Measurements from ENCODE around the gene EFCC1.

The EFCC1 gene

DNA sequence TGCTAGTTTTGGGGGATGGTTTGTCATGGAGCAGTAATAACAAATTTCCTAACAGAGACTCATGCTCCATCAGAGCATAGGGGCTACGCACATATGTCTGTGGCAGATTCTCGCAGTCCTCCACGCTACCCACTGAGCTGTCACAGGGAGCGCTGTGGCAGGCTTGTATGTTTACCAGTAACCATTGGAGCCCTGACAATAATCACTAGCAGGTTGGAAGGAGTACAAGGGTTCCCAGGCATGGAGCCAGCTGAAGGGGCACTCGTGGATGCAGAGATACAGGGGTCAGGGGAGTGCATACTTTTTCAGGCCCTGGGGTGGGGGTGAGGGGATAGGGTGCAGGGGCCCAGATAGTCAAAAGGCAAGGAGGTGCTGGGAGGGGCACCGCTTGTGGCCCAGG, 51.6 kb downstream of the EFCC1 start:
- TF ChIP-seq, protein P1, sequence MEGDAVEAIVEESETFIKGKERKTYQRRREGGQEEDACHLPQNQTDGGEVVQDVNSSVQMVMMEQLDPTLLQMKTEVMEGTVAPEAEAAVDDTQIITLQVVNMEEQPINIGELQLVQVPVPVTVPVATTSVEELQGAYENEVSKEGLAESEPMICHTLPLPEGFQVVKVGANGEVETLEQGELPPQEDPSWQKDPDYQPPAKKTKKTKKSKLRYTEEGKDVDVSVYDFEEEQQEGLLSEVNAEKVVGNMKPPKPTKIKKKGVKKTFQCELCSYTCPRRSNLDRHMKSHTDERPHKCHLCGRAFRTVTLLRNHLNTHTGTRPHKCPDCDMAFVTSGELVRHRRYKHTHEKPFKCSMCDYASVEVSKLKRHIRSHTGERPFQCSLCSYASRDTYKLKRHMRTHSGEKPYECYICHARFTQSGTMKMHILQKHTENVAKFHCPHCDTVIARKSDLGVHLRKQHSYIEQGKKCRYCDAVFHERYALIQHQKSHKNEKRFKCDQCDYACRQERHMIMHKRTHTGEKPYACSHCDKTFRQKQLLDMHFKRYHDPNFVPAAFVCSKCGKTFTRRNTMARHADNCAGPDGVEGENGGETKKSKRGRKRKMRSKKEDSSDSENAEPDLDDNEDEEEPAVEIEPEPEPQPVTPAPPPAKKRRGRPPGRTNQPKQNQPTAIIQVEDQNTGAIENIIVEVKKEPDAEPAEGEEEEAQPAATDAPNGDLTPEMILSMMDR (conservative IDR thresholded peaks at IDR 0.05; ENCODE audit: low read length), result no peak
- H3K4me3 ChIP-seq (ENCODE audit: low read length), result no peak overlapping the region
- DNase-seq (ENCODE audit: low read depth), result no peak

DNA sequence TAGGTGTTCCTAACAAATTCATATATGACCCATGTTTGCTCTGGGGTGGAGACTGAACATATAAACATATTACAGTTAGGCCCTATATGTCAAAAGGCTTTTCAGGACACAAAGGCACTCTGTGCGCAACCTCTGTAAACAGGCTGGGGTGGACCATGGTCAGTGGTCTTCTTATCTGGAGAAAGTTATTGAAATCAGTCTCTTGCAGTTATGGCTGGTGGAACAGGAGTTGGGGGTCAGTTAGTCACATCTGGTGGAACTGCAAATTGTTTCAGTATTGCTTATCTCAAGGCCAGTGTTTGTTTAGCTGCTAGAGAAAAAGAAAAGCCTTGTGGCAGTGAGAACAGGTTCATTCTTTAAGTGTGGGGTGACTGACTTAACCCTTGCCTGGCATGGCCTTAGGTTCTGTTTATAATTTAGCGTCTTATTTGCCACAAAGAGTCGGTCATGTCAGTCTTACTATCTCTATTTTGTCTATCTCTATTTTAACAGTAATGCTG, 53.6 kb downstream of the EFCC1 start:
- TF ChIP-seq, protein P1 (conservative IDR thresholded peaks at IDR 0.05; ENCODE audit: low read length), result no peak
- no peak for DNase-seq (ENCODE audit: low read depth)
- no peak overlapping the region for H3K4me3 ChIP-seq (ENCODE audit: low read length)

DNA sequence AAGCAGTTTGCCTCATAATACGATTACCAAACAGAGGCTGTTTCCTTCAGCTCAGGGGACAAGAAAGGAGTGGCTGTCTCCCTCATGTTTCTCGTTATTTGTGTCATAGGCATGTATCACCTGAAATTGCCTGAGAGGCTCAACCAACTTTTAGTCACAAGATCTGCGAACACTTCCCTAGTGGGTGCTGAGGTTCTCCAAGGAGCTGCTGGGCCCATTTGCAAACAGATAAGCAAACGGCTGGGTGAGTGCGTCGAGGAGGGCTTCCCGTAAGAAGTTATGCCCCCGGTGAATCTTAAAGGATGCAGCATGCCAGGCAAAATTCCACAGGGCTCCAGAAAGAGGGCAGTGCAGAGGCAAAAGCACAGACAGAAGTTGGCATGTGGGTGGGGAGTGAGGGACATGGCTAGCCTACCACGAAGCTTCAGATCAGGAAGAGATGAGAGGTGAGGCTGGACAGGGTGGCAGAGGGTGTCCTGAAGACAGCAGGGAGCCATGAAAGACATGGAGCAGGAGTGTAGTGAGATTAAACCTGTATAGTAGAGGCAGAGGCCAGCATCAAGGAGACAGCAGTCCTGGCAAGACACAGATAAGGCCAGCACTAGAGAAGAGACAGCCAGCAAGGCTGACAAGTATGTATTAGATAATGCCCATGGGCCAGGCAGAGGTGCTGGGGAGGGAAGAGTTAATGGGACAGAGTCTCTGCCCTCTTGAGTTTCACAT, 55.5 kb downstream of the EFCC1 start:
- no peak for DNase-seq (ENCODE audit: low read depth)
- no peak overlapping the region for H3K4me3 ChIP-seq (ENCODE audit: low read length)
- TF ChIP-seq, protein P1 (conservative IDR thresholded peaks at IDR 0.05; ENCODE audit: low read length), result no peak

DNA sequence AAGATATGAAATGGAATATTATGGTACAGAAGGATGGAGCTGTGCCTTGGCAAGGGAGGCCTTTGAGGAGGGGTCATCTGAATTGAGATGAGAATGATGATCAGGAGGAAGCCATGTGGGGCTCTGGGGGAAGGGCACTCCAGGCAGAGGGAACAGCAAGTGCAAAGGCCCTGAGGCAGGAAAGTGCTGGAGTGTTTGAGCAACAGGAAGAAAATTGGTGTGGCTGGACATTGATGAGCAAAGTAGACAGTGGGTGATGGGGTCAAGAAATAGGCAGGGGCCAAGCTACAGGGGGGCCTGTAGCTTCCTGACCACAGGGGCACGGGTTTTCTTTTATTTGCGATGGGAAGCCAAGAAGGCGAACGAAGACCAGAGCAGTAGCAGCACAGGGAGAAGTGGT, 56.1 kb downstream of the EFCC1 start:
- TF ChIP-seq, protein P1 (conservative IDR thresholded peaks at IDR 0.05; ENCODE audit: low read length), result no peak
- H3K4me3 ChIP-seq (ENCODE audit: low read length), result no peak overlapping the region
- no peak for DNase-seq (ENCODE audit: low read depth)

DNA sequence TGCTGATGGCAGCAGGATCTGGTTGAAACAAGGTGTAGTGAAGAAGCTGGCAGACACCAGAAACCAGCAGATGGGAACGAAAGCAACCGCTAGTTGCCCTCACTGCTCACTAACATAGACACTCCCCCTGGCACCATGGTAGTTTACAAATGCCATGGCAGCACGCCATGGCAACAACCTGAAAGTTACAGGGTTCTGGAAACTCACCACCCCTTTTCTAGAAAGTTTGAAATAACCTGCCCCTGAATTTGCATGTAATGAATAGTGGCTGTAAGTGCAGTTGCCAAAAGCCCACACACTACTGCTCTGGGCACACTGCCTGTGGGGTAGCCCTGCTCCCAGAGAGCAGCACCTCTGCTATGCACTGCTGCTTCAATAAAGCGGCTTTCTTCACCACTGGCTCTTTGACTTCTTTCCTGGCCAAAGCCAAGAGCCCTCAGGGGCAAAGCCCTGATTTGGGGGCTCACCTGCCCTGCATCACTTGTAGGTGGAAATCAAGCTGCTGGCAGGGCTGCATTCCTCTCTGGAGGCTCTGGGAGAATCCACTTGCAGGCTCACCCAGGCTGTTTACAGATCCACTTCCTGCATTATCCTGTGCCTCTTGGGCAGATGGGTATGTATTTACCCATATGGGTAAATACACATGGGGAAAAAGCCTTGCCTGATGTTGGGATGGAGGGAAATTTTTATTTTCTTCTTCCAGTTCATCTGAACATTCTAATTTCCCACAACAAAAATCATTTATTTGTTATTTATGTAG, 57.5 kb downstream of the EFCC1 start:
- DNase-seq (ENCODE audit: low read depth), result no peak
- TF ChIP-seq, protein P1 (conservative IDR thresholded peaks at IDR 0.05; ENCODE audit: low read length), result no peak

DNA sequence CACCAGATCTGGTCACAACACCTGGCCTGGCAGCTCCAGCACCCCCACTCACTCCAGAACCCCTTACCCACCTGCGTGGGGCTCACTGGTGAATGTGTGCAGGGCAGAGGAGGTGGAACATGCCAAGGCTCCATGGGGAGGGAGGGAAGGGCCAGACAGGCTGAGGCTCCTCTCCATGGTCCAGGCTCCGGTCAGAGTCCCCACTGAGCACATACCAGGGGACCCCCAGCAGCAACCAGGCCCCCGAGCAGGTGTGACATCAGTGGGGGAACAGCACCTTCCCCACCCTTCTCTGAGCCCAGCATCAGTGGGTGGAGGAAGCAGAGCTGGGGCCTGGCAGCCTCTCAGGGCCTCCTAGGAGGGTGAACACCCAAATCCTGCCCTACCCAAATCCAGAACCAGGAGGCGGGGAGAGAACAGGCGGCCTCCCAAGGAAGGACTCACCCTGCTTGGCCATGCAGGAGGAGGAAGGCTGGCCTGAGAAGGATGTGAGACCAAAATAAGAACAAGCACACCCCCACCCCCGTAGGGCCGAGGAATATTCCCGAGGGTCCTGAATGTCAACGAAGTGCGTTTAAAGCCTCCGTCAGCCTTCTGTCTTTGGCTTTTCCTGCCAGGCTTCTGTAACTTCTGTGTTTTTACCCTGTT, 58.3 kb downstream of the EFCC1 start:
- no peak overlapping the region for H3K4me3 ChIP-seq (ENCODE audit: low read length)
- TF ChIP-seq, protein P1 (conservative IDR thresholded peaks at IDR 0.05; ENCODE audit: low read length), result no peak
- no peak for DNase-seq (ENCODE audit: low read depth)

More for the DNA sequence above, 57.5 kb downstream of the EFCC1 start:
- H3K4me3 ChIP-seq (ENCODE audit: low read length), result no peak overlapping the region
